Measurements from ENCODE around the gene CCDC88B.

DNA sequence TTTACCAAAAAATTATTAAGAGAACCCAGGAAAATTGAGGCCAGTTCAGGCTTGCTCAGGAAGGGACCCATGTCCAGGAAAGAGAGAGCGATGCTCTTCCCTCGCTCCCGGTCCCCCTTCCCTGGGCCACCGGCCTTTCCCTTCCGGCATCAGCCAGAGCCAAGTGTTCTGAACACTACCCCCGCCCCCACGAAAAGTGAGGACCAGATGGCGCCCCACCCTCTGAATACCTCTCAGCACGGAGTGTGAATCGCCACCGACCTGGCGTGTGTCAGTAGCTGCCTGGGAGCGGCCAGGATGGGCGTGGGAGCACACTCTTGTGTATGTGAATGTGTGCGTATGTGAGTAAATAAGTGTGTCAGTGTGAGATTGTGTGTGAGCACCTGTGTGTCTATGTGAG is 39.2 kb downstream of the CCDC88B start:
- TF ChIP-seq, protein P1, sequence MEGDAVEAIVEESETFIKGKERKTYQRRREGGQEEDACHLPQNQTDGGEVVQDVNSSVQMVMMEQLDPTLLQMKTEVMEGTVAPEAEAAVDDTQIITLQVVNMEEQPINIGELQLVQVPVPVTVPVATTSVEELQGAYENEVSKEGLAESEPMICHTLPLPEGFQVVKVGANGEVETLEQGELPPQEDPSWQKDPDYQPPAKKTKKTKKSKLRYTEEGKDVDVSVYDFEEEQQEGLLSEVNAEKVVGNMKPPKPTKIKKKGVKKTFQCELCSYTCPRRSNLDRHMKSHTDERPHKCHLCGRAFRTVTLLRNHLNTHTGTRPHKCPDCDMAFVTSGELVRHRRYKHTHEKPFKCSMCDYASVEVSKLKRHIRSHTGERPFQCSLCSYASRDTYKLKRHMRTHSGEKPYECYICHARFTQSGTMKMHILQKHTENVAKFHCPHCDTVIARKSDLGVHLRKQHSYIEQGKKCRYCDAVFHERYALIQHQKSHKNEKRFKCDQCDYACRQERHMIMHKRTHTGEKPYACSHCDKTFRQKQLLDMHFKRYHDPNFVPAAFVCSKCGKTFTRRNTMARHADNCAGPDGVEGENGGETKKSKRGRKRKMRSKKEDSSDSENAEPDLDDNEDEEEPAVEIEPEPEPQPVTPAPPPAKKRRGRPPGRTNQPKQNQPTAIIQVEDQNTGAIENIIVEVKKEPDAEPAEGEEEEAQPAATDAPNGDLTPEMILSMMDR (IDR thresholded peaks at IDR 0.05; ENCODE audit: borderline replicate concordance, extremely low read depth, low read length, poor library complexity, severe bottlenecking), result no peak
- TF ChIP-seq EZH2 (IDR thresholded peaks at IDR 0.05; ENCODE audit: borderline replicate concordance, low read depth, low read length, severe bottlenecking), result no peak

All from DND-41 (cell line).